ENCODE measurements around the gene CCDC27. TPM values are rescaled to one million over a fixed set of nuclear protein-coding genes. Genes with fewer than 3 reads are reported as not detected.
A peak's percentile ranks its signal among the peaks of the same experiment; 100 is the strongest.
"Not testable (repeated sequence)": the region's sequence is repeated elsewhere in the genome, so short reads cannot be mapped to it uniquely, and the experiment has no call there.

CCDC27 gene
- total and polyA plus RNA-seq, 2 of the 8 experiments (the other 6 are each of a cell fraction or from before 2014, with no cell fraction given) = 0.15 TPM; not detected in 1

GRCh38 chr1:3800795-3801194 lies 48.5 kb downstream of the CCDC27 start:
- H3K79me1 ChIP-seq (ENCODE audit: low read depth, low read length); H2BK120ac ChIP-seq (replicated peaks; ENCODE audit: low read depth, low read length); H3K56ac ChIP-seq (replicated peaks; ENCODE audit: insufficient read length, low read depth, low read length); H3K14ac ChIP-seq (ENCODE audit: insufficient read length); DNase-seq (ENCODE audit: low read depth in 1 of 2, low spot score in 2 of 2); H3K36me3 ChIP-seq (ENCODE audit: control insufficient read depth in 2 of 4, insufficient read depth in 4 of 4, low read length in 3 of 4); POLR2A ChIA-PET (ENCODE audit: partially characterized antibody); FAIRE-seq; H3K79me2 ChIP-seq (ENCODE audit: control insufficient read depth in 1 of 2, insufficient read depth in 2 of 2, low read length in 2 of 2); H4K5ac ChIP-seq (ENCODE audit: insufficient read length, low read depth, low read length); H4K91ac ChIP-seq (replicated peaks; ENCODE audit: insufficient read length, low read length); H2BK20ac ChIP-seq (ENCODE audit: low read length); H3K4me1 ChIP-seq (replicated peaks in 1 of 4; ENCODE audit: control insufficient read depth in 3 of 4, insufficient read depth in 4 of 4, low read length in 3 of 4); H2AK5ac ChIP-seq (ENCODE audit: low read depth, low read length); H3K27ac ChIP-seq (ENCODE audit: low read depth, low read length); H3K9me3 ChIP-seq (ENCODE audit: insufficient read depth in 2 of 2, low read depth in 1 of 2, low read length in 1 of 2); H3K9ac ChIP-seq (replicated peaks in 1 of 4; ENCODE audit: extremely low read depth in 1 of 4, low read depth in 3 of 4, low read length in 3 of 4); H3K18ac ChIP-seq (ENCODE audit: extremely low read depth, low read length); H3K4me2 ChIP-seq (ENCODE audit: insufficient read depth in 1 of 2, low read depth in 2 of 2, low read length in 2 of 2); H3K27me3 ChIP-seq (replicated peaks in 1 of 4; ENCODE audit: control insufficient read depth in 3 of 4, extremely low read depth in 1 of 4, insufficient read depth in 3 of 4, low read length in 3 of 4); H2BK5ac ChIP-seq (ENCODE audit: low read depth, low read length); H2AFZ ChIP-seq (ENCODE audit: low read length); H4K20me1 ChIP-seq (replicated peaks in 1 of 2; ENCODE audit: control insufficient read depth in 1 of 2, insufficient read depth in 2 of 2, low read length in 2 of 2); H3K23ac ChIP-seq (ENCODE audit: insufficient read length); H3K4ac ChIP-seq (replicated peaks; ENCODE audit: insufficient read length, low read depth, low read length); H3K23me2 ChIP-seq (ENCODE audit: low read depth, low read length); H4K8ac ChIP-seq (ENCODE audit: extremely low read depth, insufficient read depth, low read length); H3K4me3 ChIP-seq (ENCODE audit: extremely low read depth in 1 of 4, insufficient read depth in 2 of 4, low read depth in 3 of 4, low read length in 4 of 4): not testable (repeated sequence)
- WGBS, 2 experiments (ENCODE audit: extremely low coverage in 1 of 2, insufficient coverage in 1 of 2, insufficient read length in 1 of 2, insufficient replicate concordance in 2 of 2, low coverage in 1 of 2, low lambda C conversion rate in 2 of 2, missing lambda C conversion rate in 1 of 2) = 87% methylated on average over 3 of the region's 3 CpGs; no CpG with 5 or more reads in 1 of the 2 experiments
- 0 out of 2 replicates have a peak overlapping the region, but pooled peaks have one; percentile 92 for H2BK15ac ChIP-seq (ENCODE audit: low read length)
- H2BK12ac ChIP-seq (ENCODE audit: low read depth, low read length) = peak overlapping the region; percentile 39; the same call in 1 of the 2 replicates
- CTCF ChIA-PET (ENCODE audit: partially characterized antibody) = interaction anchor here (0.6 to 2.8 kb wide), 9 partner anchors 8 to 40 kb away, joined by 3 to 32 read pairs (median 6); no protein-coding TSS in a partner anchor

All from H1 (cell line).